Erythroblast (primary cell): Measurements from ENCODE around the gene CCDC201.

Experiments used
- GATA1 ChIP-seq: IDR thresholded peaks from 2 replicates; pipeline ENCODE4 v1.6.1; 2011; ENCODE audit warnings: low read depth, mild to moderate bottlenecking, control low read depth, low read length, moderate library complexity
- POLR2A ChIP-seq: IDR thresholded peaks from 2 replicates; pipeline ENCODE4 v1.6.1; 2011; ENCODE audit warnings: mild to moderate bottlenecking, low read length

- TF ChIP-seq POLR2A, result no peak
- TF ChIP-seq GATA1, result no peak
These were observed 19.6 kb upstream of the CCDC201 start for GRCh38 chr7:45892407-45893035.
